Pancreas (tissue), 10 donors: ENCODE data around the gene NSMF. TPM values are rescaled to one million over a fixed set of nuclear protein-coding genes. Genes with fewer than 3 reads are reported as not detected.

Source experiments
- ATAC-seq, 4 donors: fragments of 200-7000 bp; cut with Tn5 transposase; one replicate each; pipeline versions ENCODE4 v1.8.0 to v1.9.1; 2020; ENCODE audit warnings: mild to moderate bottlenecking in 4 of 4, moderate library complexity in 4 of 4
- DNase-seq, 6 donors: peaks; one replicate each; pipeline ENCODE4 v3.0.0-alpha.2; 2020
- FAIRE-seq: peaks from 2 replicates; lab custom pipeline; 2012; peaks lifted over from hg19 to GRCh38; lab: Jason Lieb, UNC
- H3K27ac ChIP-seq, 4 donors: fragments of 200-600 bp; sonication (generic); 1 replicate in 3 of 4; 2 replicates in 1 of 4; pipeline versions ENCODE4 v1.5.0 to v1.8.0; 2020
- H3K27me3 ChIP-seq, 4 donors: fragments of 200-600 bp; one replicate each; pipeline ENCODE4 v1.8.0; 2021
- H3K36me3 ChIP-seq, 3 donors: fragments of 200-600 bp; sonication (generic) in 1 of 3; one replicate each; pipeline versions ENCODE4 v1.5.0 to v1.8.0; 2020 to 2021
- H3K4me1 ChIP-seq, 3 donors: fragments of 200-600 bp; one replicate each; pipeline ENCODE4 v1.8.0; 2021
- H3K4me3 ChIP-seq, 4 donors: fragments of 200-600 bp; sonication (generic) in 2 of 4; one replicate each; pipeline versions ENCODE4 v1.5.0 to v1.8.0; 2020 to 2021
- H3K9me3 ChIP-seq, 4 donors: fragments of 200-600 bp; one replicate each; pipeline ENCODE4 v1.8.0; 2021
- WGBS, 2 donors: extraction: QIAGEN DNeasy Blood & Tissue Kit; methylation state at CpG; one replicate each; pipeline ENCODE4 v1.1.7; 2013; 5-methylcytosine and 5-hydroxymethylcytosine counted together
- intact Hi-C, 3 donors: fragments of 100-400 bp; cut with DNase I; formaldehyde crosslinking; loops; one replicate each; pipeline versions ENCODE4 v1.11.1 to v1.14.2; 2022
- polyA plus RNA-seq, 2 donors: library from polyadenylated mRNA; stranded (reverse); fragments of 200-250 nt; gene quantifications; one replicate each; pipeline ENCODE4 v1.2.3, GENCODE V29; 2013
- total RNA-seq, 6 donors: library from RNA; stranded (reverse); fragmentation: NEBNext Ultra II Directional in 4 of 6; extraction: Animal tissue kit (Norgen Biotek cat#: 25700) in 4 of 6; gene quantifications; one replicate each; pipeline versions ENCODE4 v1.2.1 to v1.2.4, GENCODE V29; 2021 to 2023
- TF ChIP-seq, protein P1 (sequence below), 4 donors: fragments of 200-600 bp; sonication (generic) in 3 of 4; IDR thresholded peaks; one replicate each; pipeline versions ENCODE4 v1.5.0 to v1.8.0; 2021; ENCODE audit warnings: antibody characterized with exemption in 4 of 4
- donor health status: healthy with polysubstance abuse.
- donor health status: DM: no; HTN: no; CAD: no; lungs with moderate emphysema.
- donor health status: DM: no; HTN: no; CAD: no.
- donor health status: control.
- donor health status: control.
- donor health status: Bipolar disorder and iron deficiency.
- donor health status: DM: yes; HTN: yes; CAD: no.
- donor health status: DM: no; HTN: no; CAD: no.
- donor health status: DM: no; HTN: no; CAD: no.
- donor health status: DM: yes; HTN: yes; CAD: no.

NSMF gene
- total and polyA plus RNA-seq, 8 donors: 22.0 to 81.0 (median 30.0) TPM

DNA sequence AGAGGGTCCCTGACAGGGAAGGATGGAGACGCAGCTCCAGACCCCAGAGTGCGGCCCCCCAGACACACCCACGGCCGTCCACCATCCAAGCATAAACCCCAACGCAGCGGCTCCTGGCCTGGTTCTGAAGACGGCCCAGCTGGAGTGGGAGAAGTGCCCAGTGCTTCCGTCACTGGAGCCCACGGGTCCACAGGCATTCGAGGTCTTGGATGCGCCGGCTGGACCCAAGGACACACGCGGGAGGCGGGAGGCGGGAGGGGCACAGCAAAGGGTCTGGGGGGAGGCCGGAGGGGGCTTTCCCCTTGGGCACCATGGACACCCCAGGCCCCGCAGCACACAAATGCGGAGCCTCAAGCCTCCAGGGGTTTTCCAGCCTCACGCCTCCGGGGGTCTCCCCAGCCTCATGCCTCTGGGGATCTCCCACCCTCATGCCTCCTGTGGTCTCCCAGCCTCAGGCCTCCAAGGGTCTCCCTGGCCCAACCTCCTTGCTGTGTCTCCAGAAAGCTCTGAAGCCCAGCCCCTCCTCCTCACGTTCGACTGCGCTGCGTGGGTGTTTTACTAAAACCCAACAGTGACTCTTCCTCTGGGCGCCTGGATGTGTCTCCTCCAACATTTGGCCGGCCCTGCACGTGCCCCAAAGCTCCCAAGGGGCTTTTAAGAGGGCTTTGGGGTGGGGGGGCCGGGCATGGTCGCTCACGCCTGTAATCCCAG lies 51.4 kb downstream of the NSMF start:
- Histone ChIP-seq H3K4me1 (peaks cover 0 to 4% (median 0%) of the 10 kb centered on the region in 3 donors), H3K27ac (peak overlapping the region in 1 of 4 donors; percentile 42), H3K27me3 (no peaks in the 10 kb centered on the region), H3K36me3 (no peaks in the 10 kb centered on the region), H3K4me3 (peak overlapping the region in 1 of 4 donors; percentile 30), H3K9me3 (no peaks in the 10 kb centered on the region)
- no peak for FAIRE-seq
- WGBS, 2 donors: 49 to 60% methylated on average over 28 to 31 of the region's 31 CpGs
- ATAC-seq: peak in 3 of 4 donors; percentile 1 to 2 (median 2)
- intact Hi-C loops: loop anchor here in 2 of 3 donors (5.0 kb wide), 2 partner anchors 105 to 125 kb away; partner anchors contain the start of gene NRARP (in 1 of the 2)
- peak in 3 of 6 donors; percentile 49 to 77 (median 62) for DNase-seq
- TF ChIP-seq, protein P1, sequence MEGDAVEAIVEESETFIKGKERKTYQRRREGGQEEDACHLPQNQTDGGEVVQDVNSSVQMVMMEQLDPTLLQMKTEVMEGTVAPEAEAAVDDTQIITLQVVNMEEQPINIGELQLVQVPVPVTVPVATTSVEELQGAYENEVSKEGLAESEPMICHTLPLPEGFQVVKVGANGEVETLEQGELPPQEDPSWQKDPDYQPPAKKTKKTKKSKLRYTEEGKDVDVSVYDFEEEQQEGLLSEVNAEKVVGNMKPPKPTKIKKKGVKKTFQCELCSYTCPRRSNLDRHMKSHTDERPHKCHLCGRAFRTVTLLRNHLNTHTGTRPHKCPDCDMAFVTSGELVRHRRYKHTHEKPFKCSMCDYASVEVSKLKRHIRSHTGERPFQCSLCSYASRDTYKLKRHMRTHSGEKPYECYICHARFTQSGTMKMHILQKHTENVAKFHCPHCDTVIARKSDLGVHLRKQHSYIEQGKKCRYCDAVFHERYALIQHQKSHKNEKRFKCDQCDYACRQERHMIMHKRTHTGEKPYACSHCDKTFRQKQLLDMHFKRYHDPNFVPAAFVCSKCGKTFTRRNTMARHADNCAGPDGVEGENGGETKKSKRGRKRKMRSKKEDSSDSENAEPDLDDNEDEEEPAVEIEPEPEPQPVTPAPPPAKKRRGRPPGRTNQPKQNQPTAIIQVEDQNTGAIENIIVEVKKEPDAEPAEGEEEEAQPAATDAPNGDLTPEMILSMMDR (IDR thresholded peaks at IDR 0.05): no peak

GRCh38 chr9:137406876-137407589 lies 52.1 kb downstream of the NSMF start:
- TF ChIP-seq, protein P1 (IDR thresholded peaks at IDR 0.05): peak; percentile 72 to 89 (median 79)
- intact Hi-C loops: loop anchor here in 2 of 3 donors (5.0 kb wide), 2 partner anchors 105 to 125 kb away; partner anchors contain the start of gene NRARP (in 1 of the 2)
- FAIRE-seq (no peak), DNase-seq (peak; percentile 59 to 90 (median 80)), ATAC-seq (peak; percentile 81 to 91 (median 90))
- Histone ChIP-seq H3K27me3 (no peaks in the 10 kb centered on the region), H3K4me1 (peaks cover 0 to 4% (median 0%) of the 10 kb centered on the region in 3 donors), H3K4me3 (peak overlapping the region in 3 of 4 donors; percentile 9 to 40 (median 30)), H3K9me3 (no peaks in the 10 kb centered on the region), H3K36me3 (no peaks in the 10 kb centered on the region), H3K27ac (peak overlapping the region in 2 of 4 donors; percentile 30 to 42)
- 3 to 5% methylated on average over 42 to 63 of the region's 63 CpGs for WGBS, 2 donors

DNA sequence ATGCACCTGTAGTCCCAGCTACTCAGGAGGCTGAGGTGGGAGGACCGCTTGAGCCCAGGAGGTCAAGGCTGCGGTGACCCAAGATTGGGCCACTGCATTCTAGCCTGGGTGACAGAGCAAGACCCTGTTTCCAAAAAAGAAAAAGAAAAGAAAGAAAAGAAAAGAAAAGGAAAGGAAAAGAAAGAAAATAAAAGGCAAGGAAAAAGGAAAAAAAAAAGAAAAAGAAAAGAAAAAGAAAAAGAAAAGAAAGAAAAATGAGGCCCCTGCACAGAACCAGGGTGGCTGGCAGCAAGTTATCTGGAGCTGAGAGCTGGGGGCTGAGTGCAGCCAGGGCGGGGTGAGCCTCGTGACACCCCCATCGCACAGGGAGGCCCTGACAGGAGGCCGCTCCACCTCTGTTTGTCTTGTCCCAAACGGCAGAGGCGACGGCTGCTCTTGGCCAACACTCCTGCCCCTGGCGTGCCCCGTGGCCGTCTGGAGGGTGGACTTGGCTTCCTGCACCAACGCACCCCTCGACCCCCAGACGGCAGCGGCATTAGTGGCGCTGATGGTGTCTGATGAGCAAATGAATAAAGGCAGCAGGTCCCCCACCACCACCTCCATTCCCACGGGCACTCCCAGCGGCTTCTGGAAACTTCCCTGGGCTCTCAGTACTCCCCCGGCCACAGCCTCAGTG lies 52.9 kb downstream of the NSMF start:
- intact Hi-C loops: loop anchor here in 2 of 3 donors (5.0 kb wide), 2 partner anchors 104 to 124 kb away; partner anchors contain the start of gene NRARP (in 1 of the 2)
- Histone ChIP-seq H3K9me3 (no peaks in the 10 kb centered on the region), H3K4me3 (peak overlapping the region in 2 of 4 donors; percentile 30 to 40), H3K27ac (no peak overlapping the region), H3K4me1 (peaks cover 0 to 4% (median 0%) of the 10 kb centered on the region in 3 donors), H3K27me3 (no peaks in the 10 kb centered on the region), H3K36me3 (no peaks in the 10 kb centered on the region)
- FAIRE-seq (no peak), DNase-seq (peak in 2 of 6 donors; percentile 51 to 75), ATAC-seq (no peak)
- WGBS, 2 donors: 60 to 68% methylated on average over 18 to 20 of the region's 20 CpGs
- TF ChIP-seq, protein P1 (IDR thresholded peaks at IDR 0.05): no peak

DNA sequence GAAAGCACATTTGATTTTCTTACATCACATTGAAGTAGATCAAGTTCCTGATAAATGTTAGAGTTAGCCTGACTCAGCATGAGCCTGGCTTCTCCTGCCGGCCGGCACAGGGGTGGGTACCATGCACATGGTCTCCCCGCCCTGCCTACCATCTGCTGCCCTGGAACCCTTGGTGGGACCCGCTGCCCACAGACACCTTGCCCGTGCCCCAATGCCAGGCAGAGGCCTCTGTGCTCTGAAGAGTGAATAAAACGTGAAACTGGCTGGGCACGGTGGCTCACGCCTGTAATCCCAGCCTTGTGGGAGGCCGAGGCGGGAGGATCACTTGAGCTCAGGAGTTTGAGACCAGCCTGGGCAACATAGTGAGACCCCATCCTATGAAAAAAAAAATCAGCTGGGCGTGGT lies 53.5 kb downstream of the NSMF start:
- no peak overlapping the region for H3K27ac ChIP-seq
- DNase-seq (peak in 1 of 6 donors; percentile 37), FAIRE-seq (no peak)

More for the DNA sequence above, 53.5 kb downstream of the NSMF start:
- Histone ChIP-seq H3K4me1 (peaks cover 0 to 4% (median 0%) of the 10 kb centered on the region in 3 donors), H3K4me3 (no peak overlapping the region), H3K27me3 (no peaks in the 10 kb centered on the region), H3K36me3 (no peaks in the 10 kb centered on the region), H3K9me3 (no peaks in the 10 kb centered on the region)
- 92% methylated on average over 11 of the region's 11 CpGs for WGBS, 2 donors
- TF ChIP-seq, protein P1 (IDR thresholded peaks at IDR 0.05): no peak
- intact Hi-C loops: loop anchor here in 2 of 3 donors (5.0 kb wide), 2 partner anchors 103 to 123 kb away; partner anchors contain the start of gene NRARP (in 1 of the 2)
- ATAC-seq: no peak
